ENCODE data around the gene DMXL1. TPM values are rescaled to one million over a fixed set of nuclear protein-coding genes. Genes with fewer than 3 reads are reported as not detected.

The DMXL1 gene
- total RNA-seq, 2 donors from 2014 or later = 47.8 to 51.8 TPM

DNA sequence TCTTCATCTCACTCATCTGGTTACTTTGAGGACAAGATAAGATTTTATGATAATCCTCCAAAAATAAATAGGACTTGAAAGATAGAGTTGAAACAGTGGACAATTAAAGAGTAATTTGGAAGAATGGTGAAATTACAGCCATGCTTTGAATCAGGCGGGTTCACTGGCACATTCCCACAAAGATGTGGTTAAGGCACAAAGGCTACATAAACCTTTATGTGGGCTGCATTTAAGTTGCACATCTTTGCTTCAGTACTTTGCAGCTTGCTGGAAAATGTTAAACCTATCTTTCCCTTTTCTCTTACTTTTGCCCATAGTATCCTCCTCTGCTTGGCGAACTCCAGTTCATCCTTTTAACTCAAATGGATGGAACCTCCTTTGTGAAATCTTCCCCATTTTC is 192.8 kb downstream of the DMXL1 start:
- Mint-ChIP-seq H3K4me3 (no peak overlapping the region), H3K27ac (no peak overlapping the region), H3K9me3 (peaks cover 21% of the 10 kb centered on the region), H3K36me3 (ENCODE audit: low read depth) (peaks cover 5% of the 10 kb centered on the region), H3K4me1 (peaks cover 21% of the 10 kb centered on the region), H3K27me3 (ENCODE audit: insufficient read depth) (peaks cover 5% of the 10 kb centered on the region)
- no peak overlapping the region for H3K27ac ChIP-seq (ENCODE audit: low read depth, low read length)
- no peaks in the 10 kb centered on the region for H3K36me3 ChIP-seq (ENCODE audit: control insufficient read depth, insufficient read depth, low read length)
- H3K4me3 ChIP-seq (ENCODE audit: low read length) = no peak overlapping the region
- peaks cover 36% of the 10 kb centered on the region for H3K9me3 ChIP-seq (ENCODE audit: control insufficient read depth, low read length)
- TF ChIP-seq, protein P1, sequence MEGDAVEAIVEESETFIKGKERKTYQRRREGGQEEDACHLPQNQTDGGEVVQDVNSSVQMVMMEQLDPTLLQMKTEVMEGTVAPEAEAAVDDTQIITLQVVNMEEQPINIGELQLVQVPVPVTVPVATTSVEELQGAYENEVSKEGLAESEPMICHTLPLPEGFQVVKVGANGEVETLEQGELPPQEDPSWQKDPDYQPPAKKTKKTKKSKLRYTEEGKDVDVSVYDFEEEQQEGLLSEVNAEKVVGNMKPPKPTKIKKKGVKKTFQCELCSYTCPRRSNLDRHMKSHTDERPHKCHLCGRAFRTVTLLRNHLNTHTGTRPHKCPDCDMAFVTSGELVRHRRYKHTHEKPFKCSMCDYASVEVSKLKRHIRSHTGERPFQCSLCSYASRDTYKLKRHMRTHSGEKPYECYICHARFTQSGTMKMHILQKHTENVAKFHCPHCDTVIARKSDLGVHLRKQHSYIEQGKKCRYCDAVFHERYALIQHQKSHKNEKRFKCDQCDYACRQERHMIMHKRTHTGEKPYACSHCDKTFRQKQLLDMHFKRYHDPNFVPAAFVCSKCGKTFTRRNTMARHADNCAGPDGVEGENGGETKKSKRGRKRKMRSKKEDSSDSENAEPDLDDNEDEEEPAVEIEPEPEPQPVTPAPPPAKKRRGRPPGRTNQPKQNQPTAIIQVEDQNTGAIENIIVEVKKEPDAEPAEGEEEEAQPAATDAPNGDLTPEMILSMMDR (conservative IDR thresholded peaks at IDR 0.05) = no peak
- DNase-seq = no peak
- H3K4me1 ChIP-seq (ENCODE audit: control insufficient read depth, insufficient read depth, low read length) = no peaks in the 10 kb centered on the region
- no peaks in the 10 kb centered on the region for H3K27me3 ChIP-seq (ENCODE audit: control insufficient read depth, insufficient read depth, low read length, poor library complexity, severe bottlenecking)
- whole genome bisulfite sequencing, 2 experiments (ENCODE audit: insufficient coverage in 1 of 2, insufficient read length in 1 of 2) = 89 to 96% methylated on average over 2 of the region's 2 CpGs
- no peak overlapping the region for H3K9ac ChIP-seq (ENCODE audit: extremely low read depth, low read length, poor library complexity, severe bottlenecking)

DNA sequence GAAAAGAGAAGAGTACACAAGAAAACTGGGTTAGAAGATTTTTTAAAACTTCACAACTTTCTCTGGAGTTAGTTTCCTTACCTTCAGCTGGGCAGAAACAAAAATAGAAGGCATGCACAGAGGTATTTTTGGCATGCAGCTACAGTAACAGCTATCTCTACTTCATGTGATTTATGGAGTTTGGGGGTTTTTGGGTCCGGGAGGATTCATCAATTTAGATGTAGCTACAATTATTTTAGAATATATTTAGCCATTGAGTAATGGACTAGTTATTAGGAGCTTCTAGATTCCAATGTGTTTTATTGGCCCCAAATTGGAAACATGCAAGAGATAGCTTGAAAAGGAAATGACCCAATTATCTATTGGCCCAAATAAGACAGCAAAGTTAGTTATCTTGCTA is 193.3 kb downstream of the DMXL1 start:
- Mint-ChIP-seq H3K9me3 (peaks cover 16% of the 10 kb centered on the region), H3K27ac (no peak overlapping the region), H3K4me1 (peaks cover 21% of the 10 kb centered on the region), H3K4me3 (no peak overlapping the region), H3K27me3 (ENCODE audit: insufficient read depth) (peaks cover 5% of the 10 kb centered on the region), H3K36me3 (ENCODE audit: low read depth) (peaks cover under 1% of the 10 kb centered on the region)
- peaks cover 30% of the 10 kb centered on the region for H3K9me3 ChIP-seq (ENCODE audit: control insufficient read depth, low read length)
- H3K4me1 ChIP-seq (ENCODE audit: control insufficient read depth, insufficient read depth, low read length) = no peaks in the 10 kb centered on the region
- H3K27me3 ChIP-seq (ENCODE audit: control insufficient read depth, insufficient read depth, low read length, poor library complexity, severe bottlenecking) = no peaks in the 10 kb centered on the region
- no peak overlapping the region for H3K27ac ChIP-seq (ENCODE audit: low read depth, low read length)
- H3K9ac ChIP-seq (ENCODE audit: extremely low read depth, low read length, poor library complexity, severe bottlenecking) = no peak overlapping the region
- TF ChIP-seq, protein P1 (conservative IDR thresholded peaks at IDR 0.05) = no peak
- no peaks in the 10 kb centered on the region for H3K36me3 ChIP-seq (ENCODE audit: control insufficient read depth, insufficient read depth, low read length)
- H3K4me3 ChIP-seq (ENCODE audit: low read length) = no peak overlapping the region
- no CpG with 5 or more reads among the region's 1 CpG for whole genome bisulfite sequencing, 2 experiments (ENCODE audit: insufficient coverage in 1 of 2, insufficient read length in 1 of 2)
- no peak for DNase-seq

DNA sequence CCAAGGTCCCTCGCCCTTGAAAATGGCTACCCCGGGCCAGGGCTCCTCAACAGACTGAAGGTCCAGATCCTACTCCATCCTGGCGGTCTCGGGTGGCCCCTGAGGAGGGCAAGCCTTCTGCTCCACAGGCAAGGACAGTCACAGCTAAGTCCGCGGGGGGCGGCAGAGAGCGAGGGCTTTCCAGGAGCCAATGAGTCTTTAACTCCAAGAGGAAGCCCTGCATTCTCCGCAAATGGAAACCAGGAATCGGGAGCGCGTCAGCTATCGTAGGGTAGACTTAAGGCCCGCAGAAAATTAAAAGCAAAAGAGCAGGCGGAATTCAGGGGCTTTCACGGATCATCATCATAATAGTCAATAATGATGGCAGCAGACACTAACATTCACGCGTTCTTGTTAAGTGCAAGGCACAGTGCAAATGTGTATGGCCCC is 197.1 kb downstream of the DMXL1 start:
- H3K27me3 Mint-ChIP-seq (ENCODE audit: insufficient read depth) = peaks cover 5% of the 10 kb centered on the region
- H3K27ac Mint-ChIP-seq = peak overlapping the region; percentile 92
- TF ChIP-seq, protein P1 (conservative IDR thresholded peaks at IDR 0.05) = peak; percentile 35
- H3K27ac ChIP-seq (ENCODE audit: low read depth, low read length) = no peak overlapping the region
- peak overlapping the region; percentile 98 for H3K4me3 ChIP-seq (ENCODE audit: low read length)
- DNase-seq = peak; percentile 96
- peaks cover 18% of the 10 kb centered on the region for H3K9me3 ChIP-seq (ENCODE audit: control insufficient read depth, low read length)
- peaks cover 4% of the 10 kb centered on the region for H3K9me3 Mint-ChIP-seq
- no peaks in the 10 kb centered on the region for H3K36me3 ChIP-seq (ENCODE audit: control insufficient read depth, insufficient read depth, low read length)
- H3K27me3 ChIP-seq (ENCODE audit: control insufficient read depth, insufficient read depth, low read length, poor library complexity, severe bottlenecking) = no peaks in the 10 kb centered on the region
- H3K4me1 Mint-ChIP-seq = peaks cover 52% of the 10 kb centered on the region
- peak overlapping the region; percentile 80 for H3K4me3 Mint-ChIP-seq
- no peaks in the 10 kb centered on the region for H3K36me3 Mint-ChIP-seq (ENCODE audit: low read depth)
- H3K9ac ChIP-seq (ENCODE audit: extremely low read depth, low read length, poor library complexity, severe bottlenecking) = no peak overlapping the region
- peaks cover 15% of the 10 kb centered on the region for H3K4me1 ChIP-seq (ENCODE audit: control insufficient read depth, insufficient read depth, low read length)
- WGBS, 2 experiments (ENCODE audit: insufficient coverage in 1 of 2, insufficient read length in 1 of 2) = 14 to 22% methylated on average over 11 to 18 of the region's 18 CpGs

Data from endodermal cell (in vitro differentiated cells).